Measurements from ENCODE around the gene PNMT. TPM values are rescaled to one million over a fixed set of nuclear protein-coding genes. Genes with fewer than 3 reads are reported as not detected.

Gene PNMT
- total and polyA plus RNA-seq, 2 of the 8 experiments (the other 6 are each of a cell fraction or from before 2014, with no cell fraction given), result 5.6 to 10.9 TPM

DNA sequence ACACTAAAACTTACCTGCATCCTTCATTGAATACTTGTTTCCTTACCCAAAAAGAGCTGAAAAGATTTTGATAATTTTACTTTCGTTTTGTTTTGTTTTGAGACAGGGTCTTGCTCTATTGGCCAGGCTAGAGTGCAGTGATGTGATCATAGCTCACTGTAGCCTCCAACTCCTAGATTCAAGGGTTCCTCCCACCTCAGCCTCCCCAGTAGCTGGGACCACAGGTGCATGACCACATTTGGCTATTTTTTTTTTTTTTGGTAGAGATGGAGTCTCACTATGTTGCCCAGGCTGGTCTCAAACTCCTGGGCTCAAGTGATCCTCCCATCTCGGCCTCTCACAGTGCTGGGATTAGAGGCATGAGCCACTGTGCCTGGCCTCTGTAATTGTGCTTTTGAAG, 13.1 kb upstream of the PNMT start:
- H3K36me3 ChIP-seq (ENCODE audit: control insufficient read depth in 2 of 4, insufficient read depth in 4 of 4, low read length in 3 of 4), result peaks cover 0 to 2% (median 0%) of the 10 kb centered on the region in 4 experiments; a peak in 2 of 8 replicates
- no peak overlapping the region for H2AFZ ChIP-seq (ENCODE audit: low read length)
- WGBS, 2 experiments (ENCODE audit: extremely low coverage in 1 of 2, insufficient coverage in 1 of 2, insufficient read length in 1 of 2, insufficient replicate concordance in 2 of 2, low coverage in 1 of 2, low lambda C conversion rate in 2 of 2, missing lambda C conversion rate in 1 of 2), result 98% methylated on average over 2 of the region's 2 CpGs; no CpG with 5 or more reads in 1 of the 2 experiments
- DNase-seq (ENCODE audit: low read depth in 1 of 2, low spot score in 2 of 2) (no peak), FAIRE-seq (no peak)
- no peak overlapping the region for H2BK120ac ChIP-seq (replicated peaks; ENCODE audit: low read depth, low read length)
- H4K8ac ChIP-seq (ENCODE audit: extremely low read depth, insufficient read depth, low read length), result no peak overlapping the region
- H3K9me3 ChIP-seq (ENCODE audit: insufficient read depth in 2 of 2, low read depth in 1 of 2, low read length in 1 of 2), result no peaks in the 10 kb centered on the region
- peaks cover 0 to 2% of the 10 kb centered on the region in 2 experiments; a peak in 1 of 4 replicates for H3K79me2 ChIP-seq (ENCODE audit: control insufficient read depth in 1 of 2, insufficient read depth in 2 of 2, low read length in 2 of 2)
- no peak overlapping the region for H3K9ac ChIP-seq (replicated peaks in 1 of 4; ENCODE audit: extremely low read depth in 1 of 4, low read depth in 3 of 4, low read length in 3 of 4)
- no peak overlapping the region for H3K4me3 ChIP-seq (ENCODE audit: extremely low read depth in 1 of 4, insufficient read depth in 2 of 4, low read depth in 3 of 4, low read length in 4 of 4)
- no peaks in the 10 kb centered on the region for H3K27me3 ChIP-seq (replicated peaks in 1 of 4; ENCODE audit: control insufficient read depth in 3 of 4, extremely low read depth in 1 of 4, insufficient read depth in 3 of 4, low read length in 3 of 4)
- H2AK5ac ChIP-seq (ENCODE audit: low read depth, low read length), result no peak overlapping the region
- no peak overlapping the region for H3K56ac ChIP-seq (replicated peaks; ENCODE audit: insufficient read length, low read depth, low read length)
- H3K27ac ChIP-seq (ENCODE audit: low read depth, low read length), result no peak overlapping the region
- H2BK15ac ChIP-seq (ENCODE audit: low read length), result no peak overlapping the region
- H4K20me1 ChIP-seq (replicated peaks in 1 of 2; ENCODE audit: control insufficient read depth in 1 of 2, insufficient read depth in 2 of 2, low read length in 2 of 2), result peaks cover 1 to 2% of the 10 kb centered on the region in 2 experiments
- H4K5ac ChIP-seq (ENCODE audit: insufficient read length, low read depth, low read length), result no peak overlapping the region
- no peak overlapping the region for H2BK5ac ChIP-seq (ENCODE audit: low read depth, low read length)
- H3K4me1 ChIP-seq (replicated peaks in 1 of 4; ENCODE audit: control insufficient read depth in 3 of 4, insufficient read depth in 4 of 4, low read length in 3 of 4), result peaks cover 5 to 26% (median 21%) of the 10 kb centered on the region in 4 experiments
- H4K91ac ChIP-seq (replicated peaks; ENCODE audit: insufficient read length, low read length), result no peak overlapping the region
- POLR2A ChIA-PET (ENCODE audit: partially characterized antibody), result interaction anchor here (0.8 to 5.2 kb wide), 9 partner anchors 9 to 45 kb away, joined by 3 to 22 read pairs (median 4); partner anchors contain the start of genes ERBB2 and TCAP
- CTCF ChIA-PET (ENCODE audit: partially characterized antibody), result interaction anchor here (1.1 to 49.2 kb wide), 13 partner anchors 9 to 220 kb away, joined by 3 to 1885 read pairs (median 5); partner anchors contain the start of genes ERBB2, MIEN1, PGAP3 and PNMT
- H2BK12ac ChIP-seq (ENCODE audit: low read depth, low read length), result no peak overlapping the region
- H3K18ac ChIP-seq (ENCODE audit: extremely low read depth, low read length), result no peak overlapping the region
- H3K4me2 ChIP-seq (ENCODE audit: insufficient read depth in 1 of 2, low read depth in 2 of 2, low read length in 2 of 2), result no peak overlapping the region
- H3K4ac ChIP-seq (replicated peaks; ENCODE audit: insufficient read length, low read depth, low read length), result no peak overlapping the region
- H3K23me2 ChIP-seq (ENCODE audit: low read depth, low read length), result no peaks in the 10 kb centered on the region; the same call in 1 of the 2 replicates
- H3K79me1 ChIP-seq (ENCODE audit: low read depth, low read length), result peaks cover 2% of the 10 kb centered on the region; the same call in 1 of the 2 replicates
- no peak overlapping the region for H2BK20ac ChIP-seq (ENCODE audit: low read length)
- no peak overlapping the region for H3K14ac ChIP-seq (ENCODE audit: insufficient read length)
- no peak overlapping the region for H3K23ac ChIP-seq (ENCODE audit: insufficient read length)
- TF ChIP-seq SIN3A (conservative IDR thresholded peaks at IDR 0.05 in 1 of 2, IDR thresholded peaks at IDR 0.05 in 1 of 2; ENCODE audit: low read depth in 1 of 2, low read length in 2 of 2) (no peak), ASH2L (IDR thresholded peaks at IDR 0.05; ENCODE audit: low read length) (no peak), EZH2 (IDR thresholded peaks at IDR 0.05; ENCODE audit: low read depth, low read length, severe bottlenecking) (no peak), TEAD4 (IDR thresholded peaks at IDR 0.05; ENCODE audit: low read depth, low read length) (no peak), SIX5 (IDR thresholded peaks at IDR 0.05; ENCODE audit: low read depth, low read length) (no peak), CHD1 (IDR thresholded peaks at IDR 0.05; ENCODE audit: low read depth, low read length) (no peak), RNF2 (IDR thresholded peaks at IDR 0.05; ENCODE audit: borderline replicate concordance, low read depth, low read length, missing control alignments, poor library complexity, severe bottlenecking) (no peak), CBX8 (IDR thresholded peaks at IDR 0.05; ENCODE audit: borderline replicate concordance, low read depth, low read length) (no peak), MAFK (IDR thresholded peaks at IDR 0.05; ENCODE audit: low read depth, low read length) (no peak), ZNF274 (IDR thresholded peaks at IDR 0.05; ENCODE audit: borderline replicate concordance, extremely low read depth, low read length) (no peak), SP4 (IDR thresholded peaks at IDR 0.05; ENCODE audit: low read length) (no peak)
- TF ChIP-seq, protein P1, sequence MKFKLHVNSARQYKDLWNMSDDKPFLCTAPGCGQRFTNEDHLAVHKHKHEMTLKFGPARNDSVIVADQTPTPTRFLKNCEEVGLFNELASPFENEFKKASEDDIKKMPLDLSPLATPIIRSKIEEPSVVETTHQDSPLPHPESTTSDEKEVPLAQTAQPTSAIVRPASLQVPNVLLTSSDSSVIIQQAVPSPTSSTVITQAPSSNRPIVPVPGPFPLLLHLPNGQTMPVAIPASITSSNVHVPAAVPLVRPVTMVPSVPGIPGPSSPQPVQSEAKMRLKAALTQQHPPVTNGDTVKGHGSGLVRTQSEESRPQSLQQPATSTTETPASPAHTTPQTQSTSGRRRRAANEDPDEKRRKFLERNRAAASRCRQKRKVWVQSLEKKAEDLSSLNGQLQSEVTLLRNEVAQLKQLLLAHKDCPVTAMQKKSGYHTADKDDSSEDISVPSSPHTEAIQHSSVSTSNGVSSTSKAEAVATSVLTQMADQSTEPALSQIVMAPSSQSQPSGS (IDR thresholded peaks at IDR 0.05; ENCODE audit: low read length), result no peak
